Inflammatory macrophage (primary cell): ENCODE data around the gene OXLD1.

Source experiments
- DNase-seq, 2 donors: peaks; one replicate each; pipeline ENCODE4 v3.0.0-alpha.2; 2020 to 2022

OXLD1 gene

DNA sequence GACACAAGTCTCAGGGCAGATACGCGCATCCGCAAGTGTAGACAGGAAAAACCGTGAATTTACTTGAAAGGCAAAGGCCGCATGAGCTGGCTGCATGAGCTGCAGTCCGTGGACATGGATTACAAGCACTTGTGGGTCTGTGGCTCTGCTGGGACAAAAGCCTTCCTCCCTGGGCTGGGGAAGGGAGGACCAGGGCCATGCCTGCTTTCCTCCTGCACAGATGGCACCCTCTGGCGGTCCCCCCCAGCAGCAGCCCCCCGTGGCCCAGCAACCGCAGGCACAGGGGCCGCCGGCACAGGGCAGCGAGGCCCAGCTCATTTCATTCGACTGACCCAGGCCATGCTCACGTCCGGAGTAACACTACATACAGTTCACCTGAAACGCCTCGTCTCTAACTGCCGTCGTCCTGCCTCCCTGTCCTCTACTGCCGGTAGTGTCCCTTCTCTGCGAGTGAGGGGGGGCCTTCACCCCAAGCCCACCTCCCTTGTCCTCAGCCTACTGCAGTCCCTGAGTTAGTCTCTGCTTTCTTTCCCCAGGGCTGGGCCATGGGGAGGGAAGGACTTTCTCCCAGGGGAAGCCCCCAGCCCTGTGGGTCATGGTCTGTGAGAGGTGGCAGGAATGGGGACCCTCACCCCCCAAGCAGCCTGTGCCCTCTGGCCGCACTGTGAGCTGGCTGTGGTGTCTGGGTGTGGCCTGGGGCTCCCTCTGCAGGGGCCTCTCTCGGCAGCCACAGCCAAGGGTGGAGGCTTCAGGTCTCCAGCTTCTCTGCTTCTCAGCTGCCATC is 35.1 kb upstream of the OXLD1 start:
- DNase-seq, result no peak

DNA sequence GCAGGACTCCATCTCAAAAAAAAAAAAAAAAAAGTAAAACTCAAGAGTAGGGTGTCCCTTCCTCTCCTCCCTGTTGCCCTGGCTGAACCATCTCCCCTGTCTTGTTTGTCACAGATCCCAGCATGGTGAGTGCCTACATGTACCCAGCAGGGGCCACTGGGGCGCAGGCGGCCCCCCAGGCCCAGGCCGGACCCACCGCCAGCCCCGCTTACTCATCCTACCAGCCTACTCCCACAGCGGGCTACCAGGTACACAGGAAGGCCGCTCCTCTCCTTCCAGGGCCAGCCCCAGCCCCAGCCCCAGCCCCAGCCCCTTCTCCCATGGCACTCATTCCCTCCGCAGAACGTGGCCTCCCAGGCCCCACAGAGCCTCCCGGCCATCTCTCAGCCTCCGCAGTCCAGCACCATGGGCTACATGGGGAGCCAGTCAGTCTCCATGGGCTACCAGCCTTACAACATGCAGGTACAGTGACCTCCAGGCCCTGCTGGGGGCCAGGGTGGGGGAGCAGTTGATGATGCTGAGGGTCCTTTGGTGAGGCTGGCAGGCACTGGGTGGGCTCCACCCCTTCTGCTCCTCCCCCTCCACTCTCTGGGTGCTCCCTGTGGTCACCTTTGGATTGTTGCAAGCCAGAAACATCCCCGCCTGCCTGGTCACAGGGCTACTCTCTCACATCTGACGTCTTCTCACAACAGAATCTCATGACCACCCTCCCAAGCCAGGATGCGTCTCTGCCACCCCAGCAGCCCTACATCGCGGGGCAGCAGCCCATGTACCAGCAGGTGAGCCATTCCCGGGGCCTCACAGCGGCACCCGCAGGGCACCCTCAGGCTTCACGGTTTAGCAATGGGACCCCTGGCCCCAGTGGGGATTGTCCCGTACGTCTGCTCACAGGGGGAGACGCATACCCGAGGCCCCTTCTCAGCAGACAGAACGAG is 34.2 kb upstream of the OXLD1 start:
- DNase-seq, result no peak

DNA sequence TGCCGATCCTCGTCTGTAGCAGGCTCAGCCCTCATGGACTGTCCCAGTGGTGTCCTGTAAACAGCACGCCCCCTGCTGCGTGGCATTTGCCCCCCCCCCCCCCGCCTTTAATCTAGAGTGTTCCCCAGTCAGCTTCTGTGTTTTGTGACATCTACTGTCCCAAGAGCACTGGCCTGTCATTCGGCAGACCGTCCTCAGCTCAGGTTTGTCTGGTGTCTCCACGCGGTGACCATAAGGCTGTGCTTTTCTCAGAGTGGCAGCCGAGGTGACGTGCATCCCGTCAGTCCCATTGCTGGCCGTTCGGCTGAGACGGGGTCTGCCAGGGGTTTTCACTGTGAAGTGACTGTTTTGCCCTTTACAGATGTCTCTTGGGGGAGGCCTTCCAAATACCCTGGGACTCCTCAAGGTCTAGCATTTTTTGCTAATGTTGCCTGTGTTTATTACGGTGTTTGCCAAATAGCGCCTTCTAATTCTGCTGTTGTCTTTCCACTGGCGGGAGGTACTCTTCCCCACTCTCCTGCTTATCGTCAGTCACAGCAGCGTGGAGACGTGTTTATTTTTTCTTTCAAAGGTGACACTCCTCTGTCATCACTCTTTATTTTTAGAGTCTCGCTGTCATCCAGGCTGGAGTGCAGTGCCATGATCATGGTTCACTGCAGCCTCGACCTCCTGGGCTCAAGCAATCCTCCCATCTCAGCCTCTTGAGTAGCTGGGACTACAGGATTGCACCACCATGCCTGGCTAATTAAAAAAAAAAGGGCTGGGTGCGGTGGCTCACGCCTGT is 31.0 kb upstream of the OXLD1 start:
- no peak for DNase-seq

DNA sequence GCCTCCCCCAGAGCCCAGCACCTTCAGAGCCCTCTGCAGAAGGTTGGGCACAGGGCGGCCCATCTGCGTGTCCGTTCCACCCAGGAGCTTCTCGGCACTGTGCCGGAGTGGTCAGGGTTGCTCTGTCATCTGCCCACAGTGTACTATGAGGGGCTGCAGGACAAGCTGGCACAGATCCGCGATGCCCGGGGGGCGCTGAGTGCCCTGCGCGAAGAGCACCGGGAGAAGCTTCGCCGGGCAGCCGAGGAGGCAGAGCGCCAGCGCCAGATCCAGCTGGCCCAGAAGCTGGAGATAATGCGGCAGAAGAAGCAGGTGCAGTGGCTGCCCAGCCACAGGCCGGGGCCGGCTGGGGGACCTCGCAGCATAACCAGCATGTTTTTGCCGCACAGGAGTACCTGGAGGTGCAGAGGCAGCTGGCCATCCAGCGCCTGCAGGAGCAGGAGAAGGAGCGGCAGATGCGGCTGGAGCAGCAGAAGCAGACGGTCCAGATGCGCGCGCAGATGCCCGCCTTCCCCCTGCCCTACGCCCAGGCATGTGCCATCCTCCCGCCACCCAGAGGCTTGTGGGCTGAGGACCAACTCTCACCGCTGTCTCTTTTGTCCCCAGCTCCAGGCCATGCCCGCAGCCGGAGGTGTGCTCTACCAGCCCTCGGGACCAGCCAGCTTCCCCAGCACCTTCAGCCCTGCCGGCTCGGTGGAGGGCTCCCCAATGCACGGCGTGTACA is 30.0 kb upstream of the OXLD1 start:
- no peak for DNase-seq

DNA sequence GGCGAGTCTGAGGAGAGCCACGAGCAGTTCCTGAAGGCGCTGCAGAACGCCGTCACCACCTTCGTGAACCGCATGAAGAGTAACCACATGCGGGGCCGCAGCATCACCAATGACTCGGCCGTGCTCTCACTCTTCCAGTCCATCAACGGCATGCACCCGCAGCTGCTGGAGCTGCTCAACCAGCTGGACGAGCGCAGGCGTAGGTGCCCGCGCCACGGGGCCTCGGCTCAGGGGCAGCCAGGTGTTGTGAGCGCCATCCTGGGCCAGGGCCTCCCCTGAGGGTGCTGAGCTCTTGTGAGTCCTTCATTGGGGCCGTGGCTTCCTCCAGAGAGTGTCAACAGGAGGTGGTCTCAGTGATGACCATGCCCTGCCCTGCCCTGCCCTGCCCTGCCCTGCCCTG is 29.4 kb upstream of the OXLD1 start:
- DNase-seq, result no peak

DNA sequence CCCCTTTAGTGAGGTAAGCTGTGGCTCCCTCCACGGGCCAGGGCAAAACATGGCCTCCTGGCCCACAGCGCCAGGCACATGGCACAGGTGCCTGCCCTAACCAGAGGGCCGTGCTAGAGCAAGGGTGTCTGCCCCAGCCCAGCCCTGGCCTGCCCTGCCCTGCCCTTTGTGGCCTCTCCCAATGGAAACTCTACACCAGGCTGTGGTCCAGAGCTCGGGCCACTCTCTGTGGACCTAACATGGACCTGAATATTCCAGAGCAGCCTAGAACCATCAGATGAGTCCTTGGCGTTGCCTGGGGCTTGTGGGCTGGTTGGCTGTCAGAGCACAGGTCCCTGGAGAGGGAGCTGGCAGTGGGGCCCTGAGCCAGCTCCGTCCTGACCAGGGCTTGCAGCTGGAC is 28.8 kb upstream of the OXLD1 start:
- no peak for DNase-seq

DNA sequence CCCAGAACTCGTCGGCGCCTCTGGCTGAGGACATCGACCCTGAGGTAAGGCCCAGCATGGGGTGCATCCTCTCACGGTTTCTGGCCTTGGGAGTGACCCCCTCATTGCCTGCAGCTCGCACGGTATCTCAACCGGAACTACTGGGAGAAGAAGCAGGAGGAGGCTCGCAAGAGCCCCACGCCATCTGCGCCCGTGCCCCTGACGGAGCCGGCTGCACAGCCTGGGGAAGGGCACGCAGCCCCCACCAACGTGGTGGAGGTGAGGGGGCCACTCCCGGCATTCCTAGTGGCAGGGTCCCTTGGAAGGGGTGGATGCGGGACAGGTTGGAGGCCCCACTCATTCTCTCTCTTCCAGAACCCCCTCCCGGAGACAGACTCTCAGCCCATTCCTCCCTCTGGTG is 28.4 kb upstream of the OXLD1 start:
- no peak for DNase-seq

DNA sequence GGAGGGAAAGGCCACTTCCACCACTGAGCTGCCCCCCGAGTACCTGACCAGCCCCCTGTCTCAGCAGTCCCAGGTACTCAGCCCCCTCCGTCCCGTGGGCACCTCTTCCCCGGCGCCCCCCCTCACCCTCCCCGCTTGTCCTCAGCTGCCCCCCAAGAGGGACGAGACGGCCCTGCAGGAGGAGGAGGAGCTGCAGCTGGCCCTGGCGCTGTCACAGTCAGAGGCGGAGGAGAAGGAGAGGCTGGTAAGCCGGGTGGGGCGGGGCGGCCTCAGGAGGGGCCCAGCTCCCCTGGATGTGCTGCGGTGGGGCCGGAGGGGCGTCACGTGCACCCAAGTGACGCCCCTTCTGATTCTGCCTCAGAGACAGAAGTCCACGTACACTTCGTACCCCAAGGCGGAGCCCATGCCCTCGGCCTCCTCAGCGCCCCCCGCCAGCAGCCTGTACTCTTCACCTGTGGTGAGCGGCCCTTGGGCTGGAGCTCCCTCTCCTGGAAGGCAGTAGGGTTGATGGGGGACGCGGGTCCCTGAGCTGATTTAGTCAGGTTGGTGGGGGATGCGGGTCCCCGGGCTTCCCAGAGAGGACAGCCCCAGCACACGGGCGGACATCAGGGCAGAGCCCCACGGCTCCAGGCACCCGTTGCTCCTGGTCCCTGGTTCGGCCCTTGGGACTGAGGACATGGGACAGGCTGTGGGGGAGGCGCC is 27.3 kb upstream of the OXLD1 start:
- DNase-seq, result no peak

DNA sequence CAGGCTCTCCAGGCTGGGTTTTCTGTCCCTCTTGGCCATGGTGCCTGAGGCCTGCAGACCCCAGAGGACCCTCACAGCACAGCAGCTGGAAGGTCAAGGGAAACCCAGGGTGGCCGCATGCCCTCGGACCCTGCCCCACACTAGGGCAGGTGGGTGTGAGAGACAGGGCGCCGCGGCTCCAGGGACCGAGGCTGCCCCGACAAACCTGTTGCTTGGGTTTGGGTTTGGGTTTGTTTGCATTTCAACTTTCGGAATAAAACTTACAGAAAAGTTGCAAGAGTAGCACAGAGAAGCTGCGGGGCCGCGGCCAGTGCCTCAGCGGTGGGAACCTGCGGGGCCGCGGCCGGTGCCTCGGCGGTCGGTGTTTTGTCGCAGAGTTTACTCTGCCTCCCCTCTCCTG is 25.2 kb upstream of the OXLD1 start:
- DNase-seq, result no peak

DNA sequence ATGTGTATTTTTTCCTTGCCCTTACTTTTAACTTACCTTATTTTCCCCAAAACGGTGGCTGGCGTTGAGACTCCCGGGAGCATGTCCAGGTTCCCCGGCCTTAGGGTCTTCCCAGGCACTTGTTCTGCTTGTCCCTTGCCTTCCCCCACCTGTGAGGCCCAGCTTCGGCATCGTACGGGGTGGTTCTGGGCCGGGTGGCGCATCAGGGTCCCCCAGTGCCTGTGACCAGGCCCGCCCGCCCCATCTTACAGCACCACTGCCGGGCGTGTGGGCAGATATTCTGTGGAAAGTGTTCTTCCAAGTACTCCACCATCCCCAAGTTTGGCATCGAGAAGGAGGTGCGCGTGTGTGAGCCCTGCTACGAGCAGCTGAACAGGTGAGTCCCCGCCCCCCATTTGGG is 24.8 kb upstream of the OXLD1 start:
- no peak for DNase-seq

DNA sequence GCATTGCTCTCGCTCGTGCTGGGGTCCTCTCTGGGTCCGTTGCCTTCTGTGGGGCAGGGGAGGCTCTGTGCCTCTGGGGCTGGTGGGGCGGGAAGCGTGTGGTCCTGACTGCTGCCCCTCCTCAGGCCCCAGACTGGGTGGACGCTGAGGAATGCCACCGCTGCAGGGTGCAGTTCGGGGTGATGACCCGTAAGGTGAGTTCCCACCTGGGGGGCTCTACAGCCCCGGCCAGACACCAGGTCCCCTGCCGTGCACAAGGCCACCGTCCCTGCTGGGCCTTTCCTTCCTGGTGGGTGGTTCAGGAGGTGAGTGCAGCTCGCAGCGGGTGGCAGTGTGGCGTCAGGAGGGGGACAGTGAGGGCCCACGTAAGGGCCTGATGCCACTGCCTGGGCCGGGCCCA is 24.1 kb upstream of the OXLD1 start:
- DNase-seq, result no peak

DNA sequence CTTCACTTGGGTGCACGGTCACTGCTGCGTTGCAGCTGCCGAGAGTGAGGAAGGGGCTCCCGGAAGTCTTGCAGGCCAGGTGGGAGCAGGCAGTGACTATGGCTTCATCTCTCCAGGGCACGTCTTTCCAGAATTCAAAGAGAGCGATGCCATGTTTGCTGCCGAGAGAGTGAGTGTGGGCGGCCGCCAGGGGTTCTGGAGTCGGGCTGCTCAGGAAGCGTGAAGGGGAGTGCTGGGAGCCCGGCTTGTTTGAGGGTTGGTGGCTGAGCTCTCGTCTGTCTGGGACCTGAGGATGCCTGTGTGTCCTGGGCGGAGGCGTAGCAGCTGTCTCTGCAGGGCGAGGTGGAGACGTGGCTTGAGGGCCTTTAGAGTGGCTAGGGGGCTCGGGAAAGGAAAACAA is 23.7 kb upstream of the OXLD1 start:
- DNase-seq, result no peak

DNA sequence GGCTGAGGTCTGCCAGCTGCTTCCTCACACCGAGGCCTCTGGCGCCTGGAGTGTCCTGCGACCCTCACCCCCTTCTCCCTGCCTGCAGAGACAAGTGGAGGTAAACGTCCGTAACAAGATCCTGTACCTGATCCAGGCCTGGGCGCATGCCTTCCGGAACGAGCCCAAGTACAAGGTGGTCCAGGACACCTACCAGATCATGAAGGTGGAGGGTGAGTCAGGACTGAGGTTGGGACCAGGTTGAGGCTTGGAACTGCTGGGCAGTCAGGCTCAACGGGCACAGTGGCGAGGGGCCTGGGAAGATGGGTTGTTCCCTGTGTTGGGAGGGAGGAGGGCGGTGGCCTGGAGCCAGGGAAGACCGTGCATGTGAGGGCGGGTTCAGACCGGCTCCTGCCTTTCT is 22.2 kb upstream of the OXLD1 start:
- DNase-seq, result no peak

DNA sequence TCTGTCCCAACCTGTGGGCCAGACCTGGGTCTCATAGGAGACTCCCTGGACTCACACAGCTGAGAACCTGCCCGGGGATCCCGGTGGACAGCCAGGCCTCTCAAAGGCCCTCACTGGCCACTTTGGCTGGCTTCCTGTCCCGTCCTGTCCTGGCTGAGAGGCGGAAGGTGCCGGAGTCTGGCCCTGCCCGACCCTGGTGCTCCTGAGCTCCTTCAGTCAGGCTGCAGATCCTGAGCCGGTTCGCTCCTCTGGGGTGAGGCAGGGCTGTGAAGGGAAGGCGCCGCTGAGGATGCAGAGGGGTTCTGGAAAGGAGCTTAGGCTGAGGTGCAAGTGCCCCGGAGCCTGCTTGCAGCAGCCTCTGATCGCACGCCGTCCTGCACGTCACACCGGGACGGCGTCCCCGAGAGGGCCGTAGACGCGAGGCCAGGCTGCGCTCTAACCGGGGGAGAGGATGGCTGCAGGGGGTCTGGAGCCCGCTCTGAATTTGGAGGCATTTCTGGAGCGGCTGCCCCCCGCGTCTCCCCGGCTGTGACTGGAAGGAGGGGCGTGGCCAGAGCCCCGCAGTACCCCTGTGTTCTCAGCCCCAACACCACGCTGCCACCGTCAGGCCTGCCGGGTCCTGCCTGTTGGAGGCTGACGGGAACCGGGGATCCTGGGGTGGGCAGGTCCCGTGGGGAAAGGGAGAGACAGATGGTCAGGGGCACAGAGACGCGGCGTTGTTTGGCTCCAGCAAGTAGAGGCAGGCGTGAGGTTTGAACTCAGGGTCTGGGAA is 21.6 kb upstream of the OXLD1 start:
- DNase-seq, result no peak

DNA sequence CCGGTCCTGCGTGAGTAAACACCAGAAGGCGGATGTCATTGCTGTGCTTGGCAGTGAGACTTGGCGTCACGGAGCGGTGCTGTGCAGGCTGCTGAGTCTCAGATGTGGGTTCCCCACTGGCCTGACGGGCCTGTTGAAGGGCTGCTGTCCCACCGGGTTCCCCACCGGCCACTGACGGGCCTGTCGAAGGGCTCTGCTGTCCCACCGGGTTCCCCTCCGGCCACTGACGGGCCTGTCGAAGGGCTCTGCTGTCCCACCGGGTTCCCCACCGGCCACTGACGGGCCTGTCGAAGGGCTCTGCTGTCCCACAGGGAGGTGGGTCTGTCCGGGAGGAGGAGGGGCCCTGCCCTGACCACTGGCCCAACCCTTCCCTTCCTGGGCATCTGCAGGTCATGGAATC is 20.2 kb upstream of the OXLD1 start:
- DNase-seq, result no peak

DNA sequence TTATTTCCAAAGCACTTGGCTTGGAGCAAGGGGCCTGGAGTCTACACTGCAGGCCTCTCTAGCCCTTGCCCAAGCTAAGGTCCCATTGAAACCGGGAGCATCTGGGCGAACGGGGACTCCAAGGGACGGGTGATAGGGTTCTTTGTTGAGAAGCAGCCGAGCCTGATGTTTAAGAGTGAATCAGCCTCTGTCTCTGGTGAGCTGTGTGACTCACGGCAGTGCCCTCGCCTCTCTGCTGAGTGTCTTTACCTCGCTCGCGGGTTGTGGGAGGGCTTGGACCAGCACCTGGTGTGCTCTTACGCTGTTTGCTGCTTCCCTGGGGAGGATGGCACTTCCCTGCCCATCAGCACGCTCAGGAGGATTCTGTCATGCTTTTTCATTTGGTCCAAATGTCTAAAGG is 18.7 kb upstream of the OXLD1 start:
- DNase-seq, result no peak

DNA sequence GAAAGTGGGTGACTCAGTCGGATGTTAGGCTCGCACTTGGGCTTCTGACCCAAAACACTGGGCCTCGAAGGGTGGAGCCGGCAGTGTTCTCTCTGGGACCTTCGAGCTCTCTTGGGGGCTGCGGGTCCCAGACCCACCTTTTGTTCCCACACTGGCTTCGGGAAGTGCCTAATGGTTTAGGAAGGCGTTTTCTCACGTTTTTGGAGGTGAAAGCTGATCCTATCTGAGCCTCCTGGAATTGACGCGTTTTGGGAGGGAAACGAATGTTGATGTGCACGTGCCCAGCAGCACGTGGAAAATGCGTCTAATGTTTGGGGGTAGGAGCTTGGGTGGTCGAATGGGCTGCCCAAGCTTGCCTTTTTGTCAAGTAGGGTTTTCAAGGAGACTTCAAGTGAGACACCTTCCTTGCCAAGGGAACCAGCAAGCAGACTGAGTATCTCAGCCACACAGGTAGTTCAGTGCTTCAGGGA is 18.1 kb upstream of the OXLD1 start:
- DNase-seq, result peak in 1 of 2 donors; percentile 52

DNA sequence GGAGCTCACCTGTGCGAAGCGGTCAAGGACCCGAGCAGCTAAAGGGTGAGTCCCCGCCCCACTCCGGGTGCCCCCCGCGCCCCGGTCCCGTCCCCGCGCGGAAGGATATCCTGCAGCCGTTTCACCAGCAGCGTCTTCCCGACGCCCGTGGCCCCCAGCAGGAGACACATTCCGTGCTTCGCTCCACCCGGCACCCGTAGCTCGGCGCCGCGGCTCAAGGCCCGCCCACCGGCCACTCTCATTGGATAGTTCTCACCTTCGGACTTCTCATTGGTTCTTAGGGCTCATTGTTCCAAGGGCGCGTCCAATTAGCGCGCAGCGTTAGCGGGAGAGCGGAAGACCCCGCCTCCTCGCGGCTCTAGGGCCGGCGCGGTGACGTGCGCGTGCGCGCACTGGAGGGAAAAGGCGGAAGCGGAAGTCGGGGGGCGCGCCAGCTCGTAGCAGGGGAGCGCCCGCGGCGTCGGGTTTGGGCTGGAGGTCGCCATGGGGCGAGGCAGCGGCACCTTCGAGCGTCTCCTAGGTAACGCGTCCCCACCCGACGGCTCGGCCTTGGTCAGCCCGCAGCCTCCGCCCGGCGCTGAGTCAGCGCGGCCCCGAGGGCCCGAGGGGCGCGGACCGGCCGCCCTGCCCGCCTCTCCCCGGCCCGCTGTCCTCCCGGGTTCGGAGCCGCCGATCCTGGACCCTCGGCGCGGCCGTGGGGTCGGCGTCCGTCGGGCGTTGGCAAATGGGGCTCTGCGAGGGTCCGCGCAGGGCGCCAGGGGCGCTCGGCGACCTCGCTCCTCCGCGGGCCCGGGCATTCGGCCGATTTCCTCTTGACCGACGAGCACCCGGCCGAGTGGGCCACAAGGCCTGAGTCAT is 17.4 kb upstream of the OXLD1 start, which contains the start of the genes ARL16 and HGS:
Gene ARL16 (minus strand): TSS at position 214 of the 858 bp plus-strand sequence. CDS start 44 bp downstream, at position 170.
Gene HGS (plus strand): TSS at position 428 of the 858 bp plus-strand sequence. CDS start 56 bp downstream, at position 484.
- peak; percentile 100 for DNase-seq

DNA sequence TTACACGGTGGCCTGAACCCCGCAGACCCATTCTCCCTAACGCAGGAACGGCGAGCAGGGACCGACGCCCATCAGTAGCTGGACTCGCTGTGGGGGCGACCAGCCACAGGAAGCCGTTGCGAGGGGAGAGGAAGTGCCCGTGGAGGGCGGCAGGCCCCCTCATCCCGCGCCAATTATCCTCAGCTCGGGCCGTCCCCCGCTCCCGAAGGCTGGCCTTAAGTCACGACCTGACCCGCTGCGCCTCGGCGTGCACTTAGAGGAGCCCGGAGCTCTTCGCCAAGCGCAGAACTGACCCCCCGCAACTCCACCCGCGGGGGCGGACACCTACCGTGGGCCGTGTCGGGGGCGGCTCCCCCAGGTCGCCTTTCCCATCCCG is 16.8 kb upstream of the OXLD1 start:
- peak; percentile 19 to 61 for DNase-seq
